GM11168 (cell line): ENCODE measurements around the gene KCTD15.

Source experiments
- in situ Hi-C: fragments of 300-500 bp; cut with MboI; formaldehyde crosslinking; loops from one replicate; pipeline ENCODE4 v1.12.0; 2022; ENCODE audit warnings: low sequenced_read_pairs; ENCODE audit not compliant: unreplicated experiment

KCTD15 gene

DNA sequence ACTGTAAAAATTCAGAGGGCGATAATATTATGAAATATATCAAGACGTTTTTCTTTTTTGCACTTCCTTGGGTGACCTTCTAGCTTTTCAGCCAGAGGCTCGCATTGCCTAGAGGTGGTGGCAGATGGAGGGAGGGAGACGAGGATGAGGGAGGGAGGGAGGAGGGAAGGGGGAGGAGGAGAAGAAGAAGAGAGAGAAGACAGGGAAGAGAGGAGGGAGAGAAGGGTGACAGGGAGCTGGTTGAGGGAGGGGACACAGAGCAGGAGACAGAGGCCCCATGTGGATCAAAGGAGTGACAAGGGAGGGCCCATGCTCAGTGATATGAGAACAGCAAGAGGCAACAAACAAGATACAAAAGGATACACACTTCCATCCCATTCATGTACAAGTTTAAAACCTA is 8.0 kb upstream of the KCTD15 start:
- in situ Hi-C loops: loop anchor here (25.0 kb wide), 1 partner anchor 299 kb away; no protein-coding TSS in a partner anchor

DNA sequence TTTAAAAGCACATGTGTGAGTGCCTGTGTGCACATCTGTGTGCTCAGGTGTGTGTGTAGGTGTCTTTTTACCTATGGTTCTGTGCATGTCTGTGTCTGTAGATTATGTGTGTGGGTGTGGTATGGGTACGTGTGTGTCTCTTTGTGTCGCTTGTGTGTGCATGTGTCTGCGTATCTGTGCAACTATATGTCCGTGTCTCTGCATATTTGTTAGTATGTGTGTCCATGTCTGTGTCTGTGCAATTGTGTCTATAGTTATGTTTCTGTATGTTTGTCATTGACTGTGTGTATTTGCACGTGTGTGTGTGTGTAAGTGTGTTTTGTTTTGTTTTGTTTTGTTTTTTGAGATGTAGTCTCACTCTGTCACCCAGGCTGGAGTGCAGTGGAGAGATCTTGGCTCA is 7.3 kb upstream of the KCTD15 start:
- in situ Hi-C loops: loop anchor here (25.0 kb wide), 1 partner anchor 298 kb away; no protein-coding TSS in a partner anchor

DNA sequence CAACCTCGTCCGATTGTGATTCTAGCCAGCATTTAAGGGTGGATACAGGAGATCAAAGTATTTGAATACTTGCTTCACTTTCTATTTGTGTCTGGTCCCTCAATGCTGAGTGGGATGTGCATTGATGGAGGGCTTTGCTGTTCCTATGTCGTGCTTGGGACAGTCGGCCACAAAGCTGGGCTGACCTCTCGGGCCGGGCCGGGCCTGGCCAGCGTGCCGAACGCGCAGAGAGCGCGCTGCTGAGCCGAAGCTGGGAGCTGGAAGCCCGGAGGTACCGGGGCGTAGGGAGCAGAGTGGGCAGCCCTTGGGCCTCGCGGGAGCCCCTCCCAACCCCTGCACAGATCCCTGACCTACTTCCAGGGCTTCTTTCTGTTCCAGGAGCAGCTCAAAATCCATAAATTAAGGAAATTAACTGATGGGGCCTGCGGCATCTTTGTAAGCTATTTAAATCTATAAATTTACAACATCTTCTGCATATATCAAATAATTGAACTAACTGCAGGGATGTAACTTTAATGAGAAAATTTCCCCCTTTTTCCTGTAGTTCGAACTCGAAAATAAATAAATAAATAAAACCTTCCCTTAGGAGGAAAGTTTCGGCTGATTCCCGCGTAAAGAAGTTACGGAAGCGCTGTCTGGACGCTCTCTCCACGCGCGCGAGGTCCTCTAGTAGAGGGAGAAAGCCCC is 1.8 kb upstream of the KCTD15 start:
- in situ Hi-C loops: loop anchor here (25.0 kb wide), 1 partner anchor 292 kb away; no protein-coding TSS in a partner anchor

DNA sequence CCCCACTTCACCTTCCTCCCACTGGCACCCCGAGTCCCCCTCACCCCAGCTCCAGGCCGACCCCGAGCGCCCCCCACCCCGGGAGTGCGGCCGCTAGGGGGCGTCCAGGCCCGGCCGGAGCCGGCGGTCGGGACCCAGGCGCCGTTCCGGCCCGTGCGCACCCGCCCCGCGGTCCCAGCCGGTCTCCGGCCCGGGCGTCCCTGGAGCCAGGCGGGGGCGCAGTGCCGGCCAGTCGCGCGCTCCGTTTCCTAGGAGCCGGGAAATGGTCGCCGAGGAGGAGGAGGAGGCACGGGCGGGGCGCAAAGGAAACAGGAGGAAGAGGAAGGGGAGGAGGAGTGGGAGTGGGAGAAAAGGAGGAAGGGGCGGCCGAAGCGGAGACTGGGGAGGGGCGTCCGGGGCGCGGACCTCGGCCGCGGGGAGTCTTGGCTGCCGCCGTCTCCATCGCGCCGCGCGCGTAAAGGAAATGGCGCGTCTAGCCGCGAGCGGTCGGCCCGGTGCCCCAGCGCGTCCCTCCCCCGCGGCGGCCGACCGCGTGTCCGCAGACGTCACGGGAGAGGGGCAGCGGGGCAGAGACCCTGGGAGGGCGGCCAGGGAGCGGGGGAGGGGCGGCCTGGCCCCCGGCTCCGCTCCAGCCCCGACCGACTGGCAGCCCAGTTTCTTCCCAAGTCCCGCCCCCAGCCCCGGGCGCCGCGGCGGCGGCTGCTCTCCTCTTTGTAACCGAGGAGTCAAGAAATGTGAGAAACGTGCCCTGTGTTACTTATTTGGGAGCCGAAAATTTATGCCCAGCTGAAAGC is 1.1 kb upstream of the KCTD15 start:
- in situ Hi-C loops: loop anchor here (25.0 kb wide), 1 partner anchor 292 kb away; no protein-coding TSS in a partner anchor

DNA sequence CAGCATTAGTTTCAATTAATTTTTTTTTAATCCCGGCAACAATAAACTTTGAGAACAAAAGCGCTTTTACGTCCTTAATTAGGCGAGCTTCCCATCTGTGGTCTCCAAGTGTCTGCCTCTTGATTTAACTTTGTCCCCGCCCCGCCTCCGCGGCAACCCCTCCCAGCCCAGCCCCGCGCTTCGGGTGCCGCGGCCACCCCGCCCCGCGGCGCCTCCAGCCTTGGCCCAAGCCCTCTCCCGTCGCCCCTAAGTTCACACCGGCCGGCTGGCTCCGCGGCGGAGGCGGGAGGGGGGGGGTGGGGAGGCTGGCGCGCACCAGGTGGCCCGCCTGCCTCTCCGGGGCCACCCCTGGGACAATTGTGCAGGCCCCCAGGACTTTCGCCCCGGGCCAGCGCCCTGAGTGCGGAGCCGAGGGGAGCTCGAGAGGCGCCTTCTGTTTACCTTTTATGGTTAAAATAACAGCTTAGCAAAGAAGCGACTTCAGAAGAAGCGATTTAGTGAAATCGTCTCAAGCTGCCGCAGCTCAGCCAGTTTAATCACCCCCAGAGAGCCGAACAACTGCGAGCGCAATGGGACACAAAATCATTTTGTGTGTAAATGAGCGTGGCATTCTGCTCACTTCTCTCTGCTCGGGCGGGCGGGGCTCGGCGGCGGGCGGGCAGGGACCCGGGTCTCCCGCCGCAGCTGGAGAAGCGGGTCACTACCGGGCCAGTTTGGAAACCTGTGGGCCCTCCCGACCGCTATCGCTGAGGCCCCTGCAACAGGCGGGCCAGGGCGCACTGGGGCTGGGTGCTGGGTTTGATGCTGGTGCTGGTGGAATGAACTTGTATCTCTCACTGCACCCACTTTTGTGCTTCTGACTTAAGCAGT is 1.4 kb downstream of the KCTD15 start:
- in situ Hi-C loops: loop anchor here (25.0 kb wide), 1 partner anchor 289 kb away; no protein-coding TSS in a partner anchor

DNA sequence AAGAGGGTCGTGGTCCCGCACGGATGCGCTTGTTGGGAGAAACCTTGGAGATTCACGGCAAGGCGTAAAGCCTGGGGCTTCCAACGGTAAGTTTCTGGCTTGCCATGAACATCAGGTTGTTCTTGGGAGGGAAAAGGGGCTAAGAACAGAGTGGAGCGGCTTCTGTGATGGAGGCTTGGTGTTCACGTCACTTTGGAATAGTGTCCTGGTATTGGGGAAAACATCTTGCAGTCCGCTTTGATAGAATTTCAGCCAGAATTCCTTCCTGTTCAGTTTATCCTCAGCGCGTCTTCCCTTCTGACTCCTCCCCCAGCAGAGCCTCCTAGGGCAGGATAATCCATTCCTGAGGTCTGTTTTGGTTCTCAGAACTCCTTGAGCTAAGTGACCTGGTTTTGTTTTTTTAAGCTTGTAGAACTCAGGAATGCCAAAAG is 2.0 kb downstream of the KCTD15 start:
- in situ Hi-C loops: loop anchor here (25.0 kb wide), 1 partner anchor 289 kb away; no protein-coding TSS in a partner anchor

DNA sequence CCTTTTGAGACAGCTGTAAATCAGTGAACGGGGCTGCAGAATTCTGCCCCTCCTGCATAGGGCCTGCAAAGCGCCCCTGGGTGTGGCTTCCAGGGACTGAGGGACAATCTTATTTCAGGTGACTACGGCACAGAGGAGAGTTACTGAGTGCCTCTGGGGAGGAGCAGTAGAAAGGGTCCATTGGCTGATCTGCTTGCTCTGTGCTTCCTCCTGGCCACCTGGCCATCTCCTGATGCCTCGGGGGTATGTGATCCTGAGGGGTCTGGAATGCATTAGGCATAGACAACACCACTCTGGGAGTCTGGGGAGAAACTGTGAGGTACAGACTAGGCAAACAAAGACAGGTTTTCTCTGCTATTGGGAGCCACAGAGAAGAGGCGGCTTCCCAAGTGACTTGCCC is 2.8 kb downstream of the KCTD15 start:
- in situ Hi-C loops: loop anchor here (25.0 kb wide), 1 partner anchor 288 kb away; no protein-coding TSS in a partner anchor

DNA sequence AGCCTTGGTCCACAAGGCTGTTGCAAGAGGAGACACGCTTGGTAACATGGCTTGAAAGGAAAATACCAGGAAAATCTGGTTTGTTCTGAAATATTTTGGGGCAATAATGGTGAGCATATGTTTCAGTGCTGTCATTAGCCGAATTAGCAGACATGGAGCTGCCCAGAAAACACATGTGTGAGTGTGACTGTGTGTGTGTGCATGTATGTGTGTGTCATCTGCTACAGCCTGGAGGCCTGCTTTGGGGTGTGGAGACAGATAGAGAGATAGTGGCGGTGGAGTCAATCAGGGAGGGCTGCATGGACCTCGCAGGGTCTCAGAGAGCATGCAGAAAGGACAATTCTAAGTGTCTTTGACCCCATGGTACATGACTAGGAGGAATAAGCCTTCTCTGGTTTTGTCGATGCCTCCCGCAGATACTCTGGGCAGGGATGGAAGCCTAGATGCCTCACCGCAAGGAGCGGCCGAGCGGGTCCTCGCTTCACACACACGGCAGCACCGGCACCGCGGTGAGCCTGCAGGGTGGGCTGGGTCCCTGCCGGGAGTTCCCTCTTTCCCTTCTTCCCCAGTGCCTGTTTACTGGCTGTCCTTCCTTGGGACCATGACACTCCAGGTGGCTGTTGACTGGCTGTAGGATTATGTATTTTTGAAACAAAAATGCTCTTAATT is 3.5 kb downstream of the KCTD15 start:
- in situ Hi-C loops: no loop called here

DNA sequence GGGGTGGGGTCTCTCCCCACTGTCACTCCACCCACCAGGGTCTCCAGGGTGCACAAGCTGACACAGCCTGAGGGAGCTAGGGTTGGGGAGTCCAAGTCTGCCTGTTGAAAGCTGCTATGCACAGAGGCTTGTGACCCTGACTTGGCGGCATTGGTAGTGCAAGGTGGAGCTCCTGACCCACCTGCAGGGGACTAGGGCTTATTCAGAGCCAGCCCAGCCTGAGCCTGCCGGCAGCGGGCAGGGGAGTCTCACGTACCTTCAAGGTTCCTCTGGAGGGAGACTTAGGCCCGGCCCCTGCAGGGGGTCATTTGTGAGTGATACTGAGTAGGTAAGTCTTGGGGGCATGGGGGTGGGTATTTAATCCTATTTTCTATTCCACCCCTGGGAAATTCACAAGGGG is 4.7 kb downstream of the KCTD15 start:
- in situ Hi-C loops: no loop called here

DNA sequence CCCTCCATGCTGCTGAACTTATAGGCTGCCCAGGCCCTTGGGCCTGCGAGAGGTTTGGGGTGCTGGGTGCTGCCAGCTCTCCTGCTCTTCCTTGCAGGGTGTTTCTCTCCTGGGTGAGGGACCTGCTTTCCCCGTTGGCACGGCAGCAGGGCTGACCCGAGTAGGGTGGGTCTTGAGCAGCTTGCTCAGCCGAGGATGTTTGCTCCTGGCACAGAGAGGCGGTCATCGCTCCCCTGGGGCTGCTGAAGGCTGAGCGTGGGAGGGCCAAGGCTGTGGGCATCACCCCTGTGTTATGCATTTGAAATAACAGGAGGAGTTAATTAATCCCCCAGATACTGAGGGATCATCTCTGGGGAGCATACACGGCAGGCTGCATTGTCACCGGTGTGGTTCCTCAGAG is 5.3 kb downstream of the KCTD15 start:
- in situ Hi-C loops: no loop called here

DNA sequence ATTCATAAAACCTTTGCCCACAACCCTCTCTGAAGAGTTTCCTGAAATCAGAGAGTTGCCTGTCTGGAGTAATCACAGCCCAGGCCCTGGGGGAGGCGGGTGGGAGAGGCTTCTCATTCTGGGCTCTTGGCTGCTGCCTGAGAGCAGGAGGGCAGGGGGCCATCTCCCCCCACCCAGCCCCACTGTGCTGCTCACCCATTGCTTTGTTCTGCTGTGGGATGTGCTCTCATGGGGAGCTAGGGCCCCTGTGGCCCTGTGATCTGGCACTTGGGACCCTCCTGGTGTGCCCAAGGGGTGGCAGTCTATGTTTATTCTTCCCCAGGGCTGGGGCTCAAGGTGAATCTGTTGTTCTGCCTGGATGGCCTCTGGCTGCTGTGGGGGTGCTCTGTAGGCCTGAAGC is 6.1 kb downstream of the KCTD15 start:
- in situ Hi-C loops: no loop called here

DNA sequence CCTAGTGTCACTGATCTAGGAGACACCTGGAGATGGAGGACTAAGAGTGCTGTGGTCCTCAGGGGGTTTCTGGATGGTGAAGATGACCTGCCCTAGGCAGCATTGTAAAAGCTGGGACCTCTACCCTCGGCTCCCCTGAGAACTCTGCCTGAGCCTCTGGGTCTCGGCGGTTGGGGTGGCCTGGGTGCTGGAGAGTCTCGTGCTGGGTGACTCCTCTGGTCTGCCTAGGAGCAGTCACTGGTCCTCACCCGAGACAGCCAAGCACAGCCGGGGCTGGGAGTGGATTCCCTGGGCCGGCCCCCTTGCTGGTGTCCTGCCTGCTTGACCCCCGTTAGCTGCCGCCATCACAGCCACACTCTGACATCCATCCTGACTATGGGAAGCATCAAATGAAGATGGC is 6.7 kb downstream of the KCTD15 start:
- in situ Hi-C loops: no loop called here

DNA sequence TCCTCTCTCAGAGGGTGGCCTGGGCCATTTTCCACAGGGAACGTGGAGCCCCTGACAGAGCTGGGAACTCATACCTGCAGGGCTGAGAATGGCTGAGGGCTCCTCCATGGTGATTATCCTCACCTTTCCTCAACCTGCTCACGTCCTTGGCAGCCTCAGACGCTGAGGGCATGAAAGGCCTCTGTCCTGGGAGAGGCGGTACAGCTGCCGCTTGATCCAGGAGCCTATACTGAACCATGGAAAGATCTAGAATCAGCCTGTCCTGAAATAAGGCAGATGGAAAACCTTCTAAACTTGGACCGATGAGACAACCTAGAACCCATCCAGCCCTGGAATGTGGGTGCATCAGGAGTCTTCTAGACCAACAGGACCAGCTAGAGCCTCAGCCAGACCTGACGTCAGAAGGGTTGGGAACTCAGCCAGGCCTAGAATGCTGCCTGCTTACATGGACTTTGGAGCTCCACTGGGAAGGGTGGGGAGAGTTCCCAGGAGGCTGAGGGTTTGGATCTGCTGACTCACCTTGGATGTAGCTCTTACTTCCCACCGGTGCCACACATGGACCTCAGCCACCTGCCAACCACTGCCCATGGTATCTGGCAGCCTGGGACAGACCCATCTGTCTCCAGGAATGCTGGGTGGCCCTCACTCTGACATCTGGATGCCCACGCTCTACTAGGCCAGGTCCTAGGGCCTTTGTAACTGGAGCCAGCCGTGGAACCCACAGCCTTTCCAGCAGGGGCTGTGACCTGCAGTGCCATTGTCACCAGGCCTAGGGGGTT is 7.5 kb downstream of the KCTD15 start:
- in situ Hi-C loops: no loop called here

DNA sequence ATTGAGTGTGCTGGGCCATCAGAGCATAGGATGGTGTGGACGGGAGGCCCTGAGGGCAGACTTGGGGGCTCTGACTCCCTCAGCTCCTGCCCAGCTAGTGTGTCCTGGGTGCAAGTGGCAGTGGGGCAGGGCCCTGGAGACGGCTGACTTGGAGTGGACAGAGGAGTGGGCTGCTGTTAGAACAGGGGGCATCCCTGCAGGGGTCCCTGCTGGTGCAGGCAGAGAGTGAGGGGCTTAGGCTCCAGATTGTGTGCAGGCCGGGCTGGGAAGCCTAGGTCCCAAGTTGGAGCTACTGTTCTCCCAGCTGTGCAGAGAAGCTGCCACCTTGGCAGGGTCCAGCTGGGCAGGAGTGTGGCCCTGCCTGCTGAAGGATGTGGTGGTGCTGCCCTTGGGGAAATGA is 8.6 kb downstream of the KCTD15 start:
- in situ Hi-C loops: no loop called here

DNA sequence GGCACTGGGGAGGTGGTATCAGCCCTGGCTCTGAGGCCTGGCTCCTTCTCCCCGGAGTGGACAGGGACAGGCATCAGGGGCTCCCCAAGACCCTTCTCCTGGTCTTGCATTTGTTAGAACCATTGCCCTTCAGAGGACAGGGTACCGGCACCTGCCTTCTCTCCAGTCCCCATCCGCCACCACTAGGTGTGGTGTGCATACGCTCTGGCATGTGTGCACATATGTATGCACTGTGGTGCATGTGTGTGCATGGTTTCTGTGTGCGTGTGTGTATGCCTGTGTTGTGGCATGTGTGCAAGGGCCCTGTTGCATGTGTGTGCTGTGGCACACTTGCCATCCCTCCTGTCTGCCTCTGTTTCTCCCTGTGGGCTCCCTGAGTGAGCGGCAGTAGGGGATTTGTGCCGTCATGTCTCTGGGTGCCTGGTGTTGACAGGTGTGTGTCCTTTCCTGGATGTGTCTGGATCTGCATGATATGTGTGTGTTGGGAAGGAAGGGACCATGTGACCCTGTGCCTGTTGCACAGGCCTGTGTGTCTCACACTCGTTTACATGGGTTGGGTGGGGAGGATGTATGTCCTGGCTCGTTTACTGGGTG is 9.3 kb downstream of the KCTD15 start:
- in situ Hi-C loops: no loop called here

DNA sequence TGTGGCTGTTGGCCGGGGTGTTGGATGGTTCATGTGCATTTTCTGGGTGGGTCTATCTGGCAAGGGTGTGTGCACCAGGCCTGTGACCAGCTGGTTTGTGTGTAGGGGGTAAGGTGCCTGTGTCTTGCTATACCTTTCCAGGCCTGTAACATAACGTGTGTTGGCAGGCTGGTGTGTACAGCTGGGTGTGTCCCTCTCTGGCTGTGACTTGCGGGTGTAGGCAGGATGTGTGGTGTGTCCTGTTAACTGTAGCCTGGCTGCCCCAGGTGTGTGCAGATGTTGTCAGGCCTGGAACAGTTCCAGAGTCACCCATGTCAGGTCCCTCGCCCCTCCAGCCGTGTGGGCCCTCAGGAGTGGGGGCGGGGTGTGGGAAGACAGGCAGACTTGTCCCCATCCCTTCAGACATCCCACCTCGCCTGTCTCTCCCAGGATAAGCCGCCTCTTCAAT is 9.8 kb downstream of the KCTD15 start:
- in situ Hi-C loops: no loop called here

DNA sequence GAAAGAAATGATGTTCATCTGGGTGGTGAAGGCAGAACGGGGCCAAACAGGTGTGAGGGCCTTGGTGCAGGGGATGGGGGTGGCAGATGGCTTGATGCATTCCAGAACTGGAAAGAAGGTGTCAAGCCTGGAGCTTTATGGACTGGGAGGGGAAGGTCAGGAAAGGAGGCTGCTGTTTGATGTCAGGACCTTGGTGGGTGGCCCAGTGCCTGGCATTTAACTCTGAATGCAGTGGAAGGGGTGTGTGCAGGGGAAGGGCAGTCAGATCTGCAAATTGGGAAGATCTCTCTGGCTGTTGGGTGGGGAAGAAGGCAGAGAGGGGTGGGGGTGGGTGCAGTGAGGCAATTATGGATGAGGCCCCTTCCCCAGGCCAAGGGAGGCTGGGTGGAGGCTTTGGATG is 11.7 kb downstream of the KCTD15 start:
- in situ Hi-C loops: no loop called here

DNA sequence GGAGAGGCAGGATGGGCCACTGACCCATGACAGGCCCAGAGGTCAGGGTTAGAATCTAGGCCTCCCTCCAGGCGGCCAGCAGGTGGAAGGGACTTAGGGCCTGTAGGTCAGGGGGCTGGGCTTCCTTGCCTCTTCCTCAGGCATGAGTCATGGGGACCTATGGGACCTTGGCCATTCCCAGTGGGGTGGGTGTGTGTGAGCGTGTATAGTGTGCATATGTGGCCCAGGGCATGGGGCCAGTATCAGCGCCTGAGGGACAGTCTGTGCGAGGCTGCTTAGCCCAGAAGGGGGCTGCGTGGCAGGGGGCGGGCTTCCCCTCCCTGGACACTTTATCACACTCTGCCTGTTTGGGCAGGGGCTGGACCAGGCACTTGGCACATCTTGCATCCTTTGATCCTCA is 13.3 kb downstream of the KCTD15 start:
- in situ Hi-C loops: no loop called here

DNA sequence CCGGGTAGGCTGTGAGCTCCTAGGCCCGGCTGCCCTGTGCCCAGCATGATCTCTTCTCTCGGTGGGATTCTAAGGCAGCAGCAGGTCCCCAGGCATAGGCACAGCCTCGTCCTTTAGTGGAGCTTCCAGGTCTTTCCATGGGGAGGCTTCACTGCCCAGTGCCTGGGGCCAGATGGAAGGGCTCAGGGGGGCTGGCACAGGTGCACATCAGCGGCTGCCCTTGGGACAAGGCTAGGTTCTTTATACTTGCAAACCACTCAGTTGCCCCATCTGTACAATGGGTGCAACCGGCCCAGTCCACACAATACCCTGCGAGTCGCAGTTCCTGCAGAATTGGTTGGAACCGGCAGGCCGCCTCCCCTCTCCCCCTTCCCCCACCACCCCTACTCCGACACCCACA is 14.2 kb downstream of the KCTD15 start:
- in situ Hi-C loops: no loop called here
